H1 (cell line): ENCODE data around the gene CKAP5. TPM values are rescaled to one million over a fixed set of nuclear protein-coding genes. Genes with fewer than 3 reads are reported as not detected.

Experiments
- ATF3 ChIP-seq: IDR thresholded peaks from 2 replicates; pipeline ENCODE4 v1.6.1; 2011; ENCODE audit warnings: low read depth, mild to moderate bottlenecking, low read length; ENCODE audit not compliant: insufficient read depth
- BCL11A ChIP-seq, 2 experiments: IDR thresholded peaks; one replicate each; pipeline ENCODE4 v1.6.1; 2011; ENCODE audit warnings: low read depth in 2 of 2, low read length in 2 of 2, mild to moderate bottlenecking in 2 of 2
- EZH2 ChIP-seq: fragments of 200-600 bp; sonication (generic); IDR thresholded peaks from 2 replicates; pipeline ENCODE4 v1.7.1; 2012; ENCODE audit warnings: low read depth, mild to moderate bottlenecking, moderate library complexity, low read length, inconsistent platforms; ENCODE audit not compliant: severe bottlenecking
- HDAC6 ChIP-seq: IDR thresholded peaks from one replicate; pipeline ENCODE4 v1.7.1; 2012; ENCODE audit warnings: low read depth, mild to moderate bottlenecking, inconsistent platforms, low read length, moderate library complexity
- JUN ChIP-seq: IDR thresholded peaks from 2 replicates; pipeline ENCODE4 v1.6.1; 2011; ENCODE audit warnings: low read depth, mild to moderate bottlenecking, improper control_type of control experiment, low read length
- SP1 ChIP-seq: IDR thresholded peaks from 2 replicates; pipeline ENCODE4 v1.6.1; 2011; ENCODE audit warnings: low read depth, low read length
- polyA plus RNA-seq, 7 experiments: library from polyadenylated mRNA; depleted of rRNA in 3 of 7; stranded (reverse) in 5 of 7; unstranded in 2 of 7; fragments of >200 nt in 5 of 7; fragments of 200-250 nt in 2 of 7; gene quantifications; 1 replicate in 5 of 7; 2 replicates in 1 of 7; 4 replicates in 1 of 7; pipeline versions ENCODE4 v1.2.1 to v1.2.3, GENCODE V29; 2011 to 2013; ENCODE audit warnings: missing spikeins in 2 of 7, mixed read lengths in 2 of 7
- total RNA-seq: library from RNA; stranded (reverse); fragmentation: NEBNext Ultra II Directional; extraction: Animal tissue kit (Norgen Biotek cat#: 25700); gene quantifications from 2 replicates; pipeline ENCODE4 v1.2.1, GENCODE V29; 2021

The CKAP5 gene
- total and polyA plus RNA-seq, 2 of the 8 experiments (the other 6 are each of a cell fraction or from before 2014, with no cell fraction given) = 64.8 to 185 TPM

DNA sequence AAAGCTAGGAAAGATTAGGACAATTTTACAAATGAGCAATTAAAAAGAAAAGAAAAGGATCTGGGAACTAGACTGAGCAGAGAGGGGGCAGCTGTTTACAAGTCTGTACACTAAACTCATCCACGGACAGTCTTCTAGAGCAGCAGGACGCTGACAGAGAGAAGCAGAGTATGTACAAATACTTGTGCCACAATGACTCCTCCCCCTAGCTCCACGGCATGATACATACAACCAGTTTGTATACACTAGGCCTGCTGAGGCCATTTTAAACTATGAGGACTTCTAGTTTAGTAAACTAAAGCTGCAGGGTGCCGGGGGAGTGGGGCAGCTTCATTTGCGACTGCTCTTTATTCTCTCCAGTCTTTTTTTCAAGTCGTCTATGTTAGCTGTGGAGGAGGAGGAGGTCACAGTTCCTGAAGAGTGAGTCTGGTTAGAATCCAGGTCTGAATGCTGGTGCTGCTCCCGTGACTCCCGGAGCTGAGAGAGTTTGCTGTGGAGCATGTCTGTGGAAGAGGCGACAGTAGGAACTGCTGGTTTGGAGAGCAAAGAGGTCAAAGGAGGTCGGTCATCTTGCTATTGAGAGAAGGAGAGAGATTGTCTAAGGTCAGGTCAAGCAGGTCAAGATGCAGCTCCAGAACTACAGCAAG, 102.3 kb downstream of the CKAP5 start (continued):
- TF ChIP-seq JUN (no peak), HDAC6 (no peak), BCL11A (IDR thresholded peaks at IDR 0.05; ENCODE audit: low read depth in 2 of 2, low read length in 2 of 2) (no peak), SP1 (no peak), EZH2 (no peak), ATF3 (no peak)
